NCI-H748 (cell line): Measurements from ENCODE around the gene JUND.
"Not testable (repeated sequence)": the region's sequence is repeated elsewhere in the genome, so short reads cannot be mapped to it uniquely, and the experiment has no call there.

Experiments
- DNase-seq: peaks from one replicate; lab custom pipeline; 2025; ENCODE audit not compliant: unreplicated experiment; lab: John Stamatoyannopoulos, UW

The JUND gene

DNA sequence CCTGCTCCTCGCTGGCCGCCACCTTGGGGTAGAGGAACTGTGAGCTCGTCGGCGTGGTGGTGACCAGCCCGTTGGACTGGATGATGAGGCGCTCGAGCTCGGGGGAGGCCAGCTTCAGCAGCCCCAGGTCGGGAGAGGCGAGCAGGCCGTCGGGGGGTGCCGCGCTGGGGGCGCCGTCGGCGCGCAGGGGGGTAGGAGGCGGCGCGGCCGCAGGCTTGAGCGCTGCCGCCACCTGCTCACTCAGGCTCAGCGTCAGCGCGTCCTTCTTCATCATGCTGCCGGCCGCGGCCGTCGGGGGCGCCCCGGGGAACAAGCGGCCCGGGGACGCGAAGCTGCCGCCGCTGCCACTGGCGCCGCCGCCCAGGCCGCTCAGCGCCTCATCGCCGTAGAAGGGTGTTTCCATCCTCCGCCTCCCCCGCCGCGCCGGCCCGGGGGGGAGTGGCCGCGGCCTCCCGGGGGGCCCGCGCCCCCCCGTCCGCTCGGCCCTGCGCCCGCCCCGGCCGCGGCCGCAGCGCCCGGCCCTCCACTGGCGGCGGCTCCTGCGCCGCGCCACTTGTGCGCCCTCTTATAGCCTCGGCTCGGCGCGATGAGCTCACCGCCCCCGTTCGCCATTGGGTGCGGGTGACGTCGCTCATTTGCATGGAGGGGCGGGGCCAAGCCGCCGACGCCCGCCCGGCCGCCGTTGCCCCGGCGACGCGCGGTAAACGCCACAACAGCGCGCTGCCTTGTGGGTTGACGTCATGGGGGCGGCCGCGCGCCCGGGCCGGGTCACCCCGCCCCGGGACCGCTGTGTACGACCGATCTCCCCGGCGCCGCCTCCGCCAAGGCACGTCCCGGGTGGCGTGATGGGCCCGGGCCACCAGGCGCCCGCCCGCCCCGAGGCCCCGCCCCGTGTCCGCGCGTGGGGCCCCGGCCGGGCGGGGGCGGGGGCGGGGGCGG lies at the start of gene JUND:
TSS of gene JUND (minus strand) at position 541 of the 939 bp plus-strand sequence. CDS start at position 403, 138 bp downstream.
- peak; percentile 95 for DNase-seq

DNA sequence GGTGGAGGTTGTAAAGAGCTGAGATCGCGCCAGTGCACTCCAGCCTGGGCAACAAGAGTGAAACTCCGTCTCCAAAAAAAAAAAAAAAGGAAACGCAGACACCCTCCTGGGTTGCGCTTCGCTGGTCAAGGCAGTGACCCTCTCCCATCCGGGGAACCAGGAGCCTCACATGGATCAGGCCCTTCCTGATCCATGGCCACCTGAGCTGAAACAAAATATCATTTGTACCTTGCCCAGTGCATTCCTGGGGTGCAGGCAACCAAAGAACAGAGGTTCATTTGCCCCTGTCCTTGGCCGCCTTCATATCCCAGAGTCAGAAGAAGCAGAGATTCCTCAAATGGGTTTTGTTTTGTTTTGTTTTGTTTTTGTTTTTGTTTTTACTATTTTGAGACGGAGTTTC lies 49.4 kb upstream of the JUND start:
- DNase-seq, result no peak

DNA sequence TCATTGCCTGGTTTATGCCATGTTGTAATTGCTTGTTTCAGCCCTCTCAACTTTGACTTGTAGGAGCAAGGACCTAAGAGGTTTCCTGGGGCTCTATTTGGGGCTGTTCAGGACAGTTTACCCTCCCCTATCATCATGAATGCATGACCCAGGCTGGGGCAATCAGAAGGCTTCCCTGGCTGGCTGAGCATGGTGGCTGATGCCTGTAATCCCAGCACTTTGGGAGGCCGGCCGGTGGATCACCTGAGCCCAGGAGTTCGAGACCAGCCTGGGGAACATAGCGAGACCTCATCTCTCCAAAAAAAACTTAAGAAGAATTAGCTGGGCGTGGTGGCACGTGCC lies 47.6 kb upstream of the JUND start:
- DNase-seq, result no peak

DNA sequence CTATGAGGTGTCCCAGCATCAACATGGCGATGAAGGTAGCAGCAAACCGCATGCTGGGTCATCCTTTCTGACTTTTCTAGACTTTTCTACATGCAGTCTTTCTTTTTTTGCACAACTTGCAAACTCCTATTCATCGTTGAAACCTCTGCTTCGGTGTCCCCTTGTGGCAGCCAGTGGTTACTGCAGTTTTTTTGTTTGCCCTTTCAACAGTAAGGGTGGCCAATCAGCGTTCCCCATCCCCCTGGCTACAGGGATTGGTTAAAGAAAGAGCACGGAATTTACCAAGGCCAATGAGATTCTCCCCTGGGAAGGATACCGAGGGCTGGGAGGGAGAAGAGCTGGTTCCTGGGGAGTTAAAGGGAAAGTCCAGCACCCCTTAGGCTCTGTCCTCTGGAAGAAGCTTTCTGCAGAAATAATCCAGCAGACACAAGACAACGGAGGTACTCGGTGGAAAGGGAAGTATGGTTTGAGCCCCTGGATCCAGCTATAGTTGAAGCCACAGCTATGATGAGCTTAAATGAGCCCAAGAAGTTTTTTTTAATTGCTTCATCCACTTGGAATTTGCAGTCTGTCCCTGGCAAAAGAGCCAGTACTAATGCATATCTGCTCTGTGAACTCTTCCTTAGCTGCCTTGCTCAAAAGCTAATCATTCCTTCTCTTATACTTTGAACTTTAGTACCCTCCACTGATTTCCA lies 47.1 kb upstream of the JUND start:
- peak; percentile 92 for DNase-seq

DNA sequence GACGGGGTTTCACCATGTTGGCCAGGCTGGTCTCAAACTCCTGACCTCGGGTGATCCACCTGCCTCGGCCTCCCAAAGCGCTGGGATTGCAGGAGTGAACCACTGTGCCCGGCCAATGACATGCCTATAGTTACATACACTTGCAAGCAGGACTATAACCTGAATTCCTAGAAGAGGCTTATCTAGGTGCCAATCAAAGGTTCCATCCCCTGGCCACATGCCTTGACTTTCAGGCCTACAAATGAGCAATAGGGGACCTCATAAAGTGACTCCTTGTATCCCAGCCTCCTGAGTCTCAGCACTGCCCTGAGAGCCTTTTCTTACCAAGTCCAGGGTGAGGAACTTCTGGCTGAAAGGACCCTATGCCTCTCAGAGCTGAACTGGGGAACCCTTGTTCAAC lies 45.4 kb upstream of the JUND start:
- no peak for DNase-seq

DNA sequence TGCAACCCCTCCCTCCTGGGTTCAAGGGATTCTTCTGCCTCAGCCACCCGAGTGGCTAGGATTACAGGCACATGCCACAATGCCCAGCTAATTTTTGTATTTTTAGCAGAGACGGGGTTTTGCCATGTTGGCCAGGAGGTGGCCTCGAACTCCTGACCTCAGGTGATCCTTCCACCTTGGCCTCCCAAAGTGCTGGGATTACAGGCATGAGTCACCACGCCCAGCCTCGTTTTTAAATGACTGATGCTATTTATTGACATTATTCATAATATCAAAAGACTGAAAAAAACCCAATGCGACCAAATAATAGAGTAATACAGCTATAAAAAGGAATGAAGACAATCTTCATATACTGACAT lies 42.9 kb upstream of the JUND start:
- not testable (repeated sequence) for DNase-seq

DNA sequence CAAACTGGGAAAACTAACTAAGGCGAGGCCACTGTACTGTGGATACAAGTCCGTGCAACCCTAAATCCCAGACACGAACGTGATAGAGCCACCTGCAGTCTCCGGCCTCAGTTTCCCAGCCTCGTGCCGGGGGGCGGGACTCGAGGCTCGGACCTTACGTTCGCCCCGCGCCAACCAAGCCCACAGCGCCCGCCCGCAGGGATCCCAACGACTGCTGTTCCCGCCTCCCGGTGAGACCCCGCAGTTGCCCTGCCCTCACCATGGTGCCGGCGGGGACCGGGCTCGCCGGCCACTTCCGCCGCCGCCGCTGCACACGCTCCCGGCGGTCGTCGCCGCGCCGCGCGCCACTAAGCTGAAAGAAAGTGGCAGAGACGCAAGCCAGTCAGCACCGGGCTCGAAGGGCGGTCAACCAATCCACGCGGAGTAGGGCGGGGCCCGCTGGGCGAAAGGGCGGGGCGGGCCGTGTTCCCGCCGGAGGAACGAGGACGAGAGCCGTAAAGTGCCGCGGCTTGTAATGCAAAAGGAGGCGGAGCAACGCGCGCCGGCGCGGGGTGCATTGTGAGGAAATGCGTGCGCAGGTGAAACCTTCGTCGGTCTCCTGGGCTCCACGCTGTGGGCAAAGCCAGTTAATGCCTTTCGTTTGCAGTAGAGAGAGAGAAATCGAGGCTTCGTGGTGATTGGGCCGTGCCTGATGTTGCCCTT lies 41.5 kb upstream of the JUND start, which contains the start of gene LSM4:
TSS of gene LSM4 (minus strand) at position 318 of the 702 bp plus-strand sequence. CDS start at position 262, 56 bp downstream.
- peak; percentile 97 for DNase-seq

DNA sequence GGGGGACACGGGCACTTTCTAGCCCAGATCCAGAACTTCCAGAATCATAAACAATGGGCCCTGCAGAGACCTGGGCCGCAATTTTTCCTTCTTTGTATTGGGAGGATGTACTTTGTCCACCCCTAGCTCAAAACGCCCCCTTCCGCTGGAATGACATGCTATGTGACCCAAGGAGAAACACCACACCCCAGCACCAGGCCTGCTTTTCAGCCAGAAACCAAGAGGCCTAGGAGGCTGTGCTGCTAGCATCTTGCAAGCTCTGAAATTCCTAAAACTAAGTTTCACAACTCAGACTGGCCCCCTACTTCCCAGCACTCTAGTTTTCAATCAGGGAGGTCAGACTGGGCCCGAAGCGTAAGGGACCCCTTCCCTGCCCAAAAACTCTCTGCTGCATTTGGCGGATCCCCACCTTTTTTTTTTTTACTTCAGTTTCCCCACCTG lies 40.9 kb upstream of the JUND start:
- peak; percentile 54 for DNase-seq

DNA sequence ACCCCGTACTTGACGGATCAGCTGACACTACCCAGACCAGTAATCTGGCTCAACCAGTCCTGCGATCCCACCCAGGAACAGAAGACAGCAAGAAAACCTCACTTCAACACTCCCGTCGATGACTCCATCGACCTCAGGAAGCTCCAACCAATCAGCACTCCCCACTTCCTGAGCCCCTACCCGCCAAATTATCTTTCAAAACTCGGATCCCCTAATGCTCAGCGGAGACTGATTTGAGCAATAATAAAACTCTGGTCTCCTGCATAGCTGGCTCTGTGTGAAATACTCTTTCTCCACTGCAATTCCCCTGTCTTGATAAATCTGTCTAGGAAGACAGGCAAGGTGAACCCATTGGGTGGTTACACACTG lies 40.3 kb upstream of the JUND start:
- no peak for DNase-seq

DNA sequence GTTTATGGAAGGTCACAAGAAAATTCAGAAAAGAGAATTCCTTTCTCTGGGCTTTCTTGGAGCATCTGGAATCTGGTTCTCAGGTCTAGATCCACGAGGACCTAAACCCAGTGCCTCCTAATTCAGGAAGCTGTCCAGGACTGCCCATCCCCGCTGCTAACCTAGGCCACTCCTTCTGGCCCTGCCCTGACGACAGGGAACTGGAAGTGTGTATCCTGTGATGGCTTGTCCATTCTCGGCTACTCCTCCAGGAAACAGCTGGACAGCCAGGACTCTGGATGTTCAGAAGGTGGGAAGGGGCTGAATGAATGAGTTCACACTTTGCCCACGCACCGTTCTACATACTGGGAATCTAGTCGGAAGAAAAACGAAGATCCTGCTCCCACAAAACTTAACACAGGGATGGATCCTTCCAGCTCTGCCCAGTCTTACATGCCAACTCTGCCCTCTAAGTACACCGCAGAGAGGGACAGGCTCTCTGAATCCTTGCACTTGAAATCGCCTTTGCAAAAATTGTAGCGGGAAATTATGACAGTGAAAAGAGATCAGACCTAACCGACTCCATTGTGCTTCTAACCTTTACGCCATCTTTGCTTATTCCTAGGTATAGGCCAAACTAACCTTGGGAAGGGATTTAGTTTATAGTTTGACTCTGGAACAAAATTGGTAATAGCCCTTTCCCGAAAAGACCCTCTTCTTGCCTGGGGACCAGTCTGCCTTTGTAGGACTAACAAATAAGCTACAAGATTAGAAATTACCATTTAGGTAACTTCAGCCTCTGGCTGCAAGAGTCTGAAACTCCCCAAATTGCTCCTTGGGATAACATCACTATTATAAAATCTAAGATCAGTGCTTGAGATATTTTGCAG lies 39.7 kb upstream of the JUND start:
- DNase-seq, result no peak

DNA sequence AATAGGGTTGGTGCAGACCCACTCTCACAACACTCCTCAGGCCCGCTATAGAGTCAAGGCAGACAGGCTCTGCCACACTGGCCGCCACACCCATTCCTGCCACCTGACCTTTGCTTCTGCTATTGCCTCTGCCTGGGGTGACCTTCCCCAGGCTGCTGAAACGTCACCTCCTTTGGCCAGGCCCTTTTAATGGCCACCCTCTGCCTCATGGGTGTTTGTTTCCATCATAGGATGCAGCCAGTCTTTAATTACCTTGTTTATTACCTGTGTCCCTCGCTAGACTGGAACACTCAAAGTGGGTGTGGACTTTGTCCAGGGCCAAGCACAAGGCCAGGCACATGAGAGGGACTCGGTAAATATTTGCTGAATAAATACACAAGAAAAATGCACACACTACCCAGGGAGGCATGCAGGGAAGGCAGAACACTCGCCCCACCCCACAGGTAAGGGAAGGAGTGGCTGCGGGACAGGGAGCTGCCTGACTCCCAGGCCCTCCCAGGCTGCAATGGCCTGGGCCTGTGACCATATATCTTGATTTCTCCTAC lies 38.2 kb upstream of the JUND start:
- DNase-seq, result no peak

DNA sequence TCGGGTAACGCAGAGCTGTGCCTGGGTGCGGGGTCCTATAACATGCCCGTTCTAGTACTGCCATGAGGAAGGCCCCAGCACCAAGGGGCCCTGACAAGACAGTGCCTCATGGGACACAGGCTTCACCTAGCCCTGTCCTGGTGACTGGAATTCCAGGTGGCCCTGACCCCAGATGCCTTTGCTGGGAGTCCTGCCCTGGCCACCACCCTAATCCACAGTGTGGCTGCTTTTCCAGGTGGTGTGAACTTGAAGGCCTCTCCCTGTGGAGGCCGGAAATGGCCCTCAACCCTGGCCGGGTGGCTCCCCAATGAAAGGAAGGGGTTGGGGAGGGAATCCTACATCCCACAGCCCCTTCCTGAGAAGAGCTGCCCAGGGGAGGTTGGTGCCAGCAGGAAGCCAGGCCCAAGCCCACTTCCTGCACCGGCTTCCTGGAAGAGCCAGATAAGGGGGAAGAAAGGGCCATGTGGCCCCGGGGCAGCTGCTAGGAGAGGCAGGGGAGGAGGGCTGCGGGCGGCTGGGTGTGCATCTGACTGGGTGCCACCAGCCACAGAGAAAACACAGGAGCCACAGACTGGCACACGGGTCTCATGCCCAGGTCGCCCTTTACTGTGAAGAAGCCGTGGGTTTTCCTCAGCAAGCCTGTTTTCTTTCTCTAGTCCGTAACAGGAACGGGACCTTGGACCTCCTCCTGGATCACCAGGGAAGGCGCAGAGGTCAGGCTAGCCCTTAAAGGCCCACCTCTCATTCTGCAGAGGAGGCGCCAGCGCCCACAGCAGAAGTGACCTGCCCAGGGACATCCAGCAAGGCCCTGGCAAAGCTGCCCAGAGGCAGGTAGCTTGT lies 36.8 kb upstream of the JUND start:
- no peak for DNase-seq

DNA sequence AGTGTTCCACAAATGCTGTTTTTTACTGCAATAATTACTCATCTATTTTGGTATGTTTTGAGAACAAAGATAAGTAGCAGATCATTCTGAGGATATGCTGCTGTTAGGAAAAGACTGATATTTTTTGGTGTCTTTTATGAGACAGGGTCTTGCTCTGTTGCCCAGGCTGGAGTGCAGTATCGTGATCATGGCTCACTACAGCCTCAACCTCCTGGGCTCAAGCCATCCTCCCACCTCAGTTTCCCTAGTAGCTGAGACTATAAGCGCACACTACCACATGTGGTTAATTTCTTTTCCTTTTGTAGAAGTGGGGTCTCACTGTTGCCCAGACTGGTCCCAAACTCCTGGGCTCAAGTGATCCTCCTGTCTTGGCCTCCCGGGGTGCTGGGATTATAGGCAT lies 32.0 kb upstream of the JUND start:
- no peak for DNase-seq

DNA sequence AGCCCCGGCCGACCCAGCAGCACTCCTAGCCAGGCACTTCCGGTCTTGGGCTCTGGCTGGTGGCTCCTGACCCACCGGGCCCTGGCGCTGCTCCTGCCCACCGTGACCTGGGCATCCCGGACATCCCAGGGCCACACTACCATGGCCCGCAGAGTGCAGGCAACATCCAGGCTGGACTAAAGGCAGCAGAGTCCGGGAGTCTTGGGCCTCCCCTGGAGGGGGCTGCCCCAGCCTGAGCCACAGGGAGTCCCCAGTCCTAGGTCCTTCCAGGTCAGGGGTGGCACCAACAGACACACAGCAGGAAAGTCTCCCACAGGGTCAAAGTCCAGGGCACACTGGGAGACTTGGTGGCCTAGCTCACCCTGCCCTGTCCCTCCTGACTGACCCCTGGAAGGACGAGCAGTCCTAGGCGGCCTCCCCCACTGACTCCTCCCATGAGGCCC lies 30.7 kb upstream of the JUND start:
- no peak for DNase-seq

DNA sequence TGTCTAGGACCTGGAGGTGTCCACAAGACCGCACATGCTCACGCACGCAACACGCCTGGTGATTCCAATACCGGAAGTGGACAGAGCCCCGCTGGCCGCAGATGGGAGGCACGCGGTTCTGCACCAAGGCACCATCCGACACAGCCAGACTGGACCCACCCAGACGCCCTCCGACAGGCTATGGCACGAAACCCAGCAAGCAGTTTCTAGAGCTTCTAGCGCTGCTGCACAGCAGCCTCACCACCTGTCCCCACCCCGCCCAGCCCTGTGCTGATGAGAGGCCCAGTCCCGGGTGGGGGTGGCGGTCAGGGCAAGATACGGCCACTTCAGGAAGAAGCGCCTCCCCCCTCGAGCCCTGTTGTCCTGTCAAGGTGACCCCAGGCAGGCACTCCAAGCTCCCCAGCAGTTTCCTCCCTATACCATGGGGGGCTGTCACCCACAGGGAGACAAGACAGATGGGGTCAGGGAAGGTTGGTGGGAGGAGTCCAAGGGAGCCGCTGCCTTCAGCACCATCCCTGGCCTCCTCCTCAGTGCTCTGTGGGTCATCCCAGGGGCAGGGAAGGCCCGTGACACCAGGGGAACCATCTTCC lies 30.2 kb upstream of the JUND start:
- DNase-seq, result no peak

DNA sequence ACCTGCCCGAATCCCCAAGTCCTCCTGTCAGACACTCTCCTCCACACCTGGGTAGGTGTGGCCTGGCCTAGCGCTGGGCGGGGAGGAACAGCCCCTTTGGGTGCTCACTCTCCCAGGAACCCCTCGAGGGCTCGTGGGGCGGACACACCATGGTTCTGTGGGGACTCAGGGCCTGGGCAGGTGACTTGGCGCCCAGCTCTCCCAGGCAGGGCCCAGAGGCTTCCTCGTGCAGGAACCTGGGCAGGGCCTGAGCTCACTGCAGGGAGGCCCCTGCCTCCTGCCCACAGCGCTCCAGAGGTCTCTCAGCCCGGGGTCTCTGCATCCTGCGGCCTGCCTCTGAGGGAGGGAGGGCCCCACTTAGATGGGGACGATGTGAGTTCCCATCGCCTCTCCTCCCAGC lies 29.5 kb upstream of the JUND start:
- no peak for DNase-seq

DNA sequence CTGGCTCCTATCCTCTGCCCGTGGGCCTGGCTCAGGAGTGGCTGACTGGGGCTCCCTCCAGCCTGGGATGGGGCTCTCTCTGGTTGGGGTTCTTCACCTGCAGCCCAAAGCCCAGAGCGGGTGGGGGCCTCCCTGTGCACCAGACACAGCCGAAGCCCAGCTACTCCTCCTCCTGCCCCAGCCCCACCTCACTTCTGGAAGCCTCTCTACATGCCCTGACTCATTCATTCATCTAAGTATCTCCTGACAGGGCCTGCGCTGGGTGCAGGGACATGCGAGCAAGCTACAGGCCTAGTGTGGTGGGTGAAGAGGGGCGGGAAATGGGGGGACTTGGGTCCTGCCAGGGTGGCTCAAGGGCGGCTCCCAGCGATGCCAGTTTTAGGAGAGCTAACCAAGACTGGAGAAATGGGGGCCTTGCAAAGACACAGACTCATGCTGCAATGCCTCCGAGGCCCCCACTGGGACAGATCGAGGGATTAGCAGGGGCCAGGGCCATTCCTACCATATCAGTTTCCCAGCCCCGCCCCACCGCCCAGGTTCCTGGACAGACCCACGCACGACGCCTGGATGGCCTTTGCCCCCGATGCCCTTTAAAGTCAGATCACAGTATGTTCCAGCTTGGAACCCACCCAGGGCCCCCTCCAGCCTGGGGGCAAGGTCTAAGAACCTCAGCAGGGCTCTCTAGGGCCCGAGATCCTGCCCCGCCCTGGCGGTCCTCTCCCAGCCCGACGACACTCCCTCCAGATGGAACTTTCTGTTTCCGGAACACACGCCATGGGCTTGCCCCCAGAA lies 28.9 kb upstream of the JUND start:
- DNase-seq, result no peak

DNA sequence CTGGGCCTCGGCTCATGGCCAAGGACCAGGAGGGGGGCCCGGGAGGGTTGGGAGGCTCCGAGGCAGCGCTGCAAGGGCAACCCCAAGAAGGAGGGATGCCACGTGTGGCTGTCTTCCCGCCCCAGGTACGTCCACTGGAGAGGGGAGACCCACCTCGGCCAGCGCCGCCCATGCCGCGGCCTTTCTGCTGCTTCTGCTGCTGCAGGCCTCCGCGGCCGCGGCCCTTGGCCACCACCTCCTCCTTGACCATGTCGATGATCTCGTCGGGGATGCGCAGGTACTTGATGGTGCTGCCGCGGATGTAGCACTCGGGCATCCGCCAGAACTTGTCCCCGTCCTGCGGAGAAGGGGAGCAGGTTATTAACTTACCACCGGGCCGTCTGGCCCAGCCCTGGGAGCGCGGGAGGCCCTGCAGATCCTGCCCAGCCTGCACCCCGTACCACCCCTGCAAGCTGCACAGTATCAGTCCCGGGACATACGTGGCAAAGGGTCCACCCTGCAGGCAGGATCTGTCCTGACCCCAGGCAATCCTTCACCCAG lies 28.2 kb upstream of the JUND start:
- no peak for DNase-seq
